ENCODE results near the gene EML6.

The EML6 gene

GRCh38 chr2:54772531-54772930 is 49.1 kb downstream of the EML6 start:
- Histone ChIP-seq H3K36me3 (ENCODE audit: control insufficient read depth in 4 of 4, insufficient read depth in 4 of 4, low read length in 3 of 4) (no peaks in the 10 kb centered on the region), H3K9me3 (ENCODE audit: control extremely low read depth in 1 of 5, control insufficient read depth in 4 of 5, insufficient read depth in 2 of 5, low read depth in 1 of 5, low read length in 4 of 5) (peaks cover 4 to 14% (median 5%) of the 10 kb centered on the region in 5 experiments), H3K27ac (ENCODE audit: insufficient read depth in 1 of 2, low read depth in 1 of 2, low read length in 2 of 2, poor library complexity in 1 of 2, severe bottlenecking in 2 of 2) (no peak overlapping the region), H3K4me3 (ENCODE audit: control insufficient read depth in 1 of 7, extremely low read depth in 1 of 7, insufficient read depth in 4 of 7, low read depth in 2 of 7, low read length in 6 of 7) (no peak overlapping the region), H3K27me3 (replicated peaks in 2 of 5; ENCODE audit: control insufficient read depth in 4 of 5, insufficient read depth in 5 of 5, low read length in 4 of 5) (no peaks in the 10 kb centered on the region), H3K4me1 (ENCODE audit: control extremely low read depth in 1 of 4, control insufficient read depth in 4 of 4, insufficient read depth in 4 of 4, low read length in 3 of 4) (no peaks in the 10 kb centered on the region)
- WGBS (ENCODE audit: insufficient coverage) = 100% methylated on average over 3 of the region's 4 CpGs
- ChIA-PET CTCF (interaction anchor here (1.0 to 1.1 kb wide), 2 partner anchors 11 to 14 kb away, joined by 3 read pairs; no protein-coding TSS in a partner anchor), POLR2A (no interaction called here)
- no peak for DNase-seq

GRCh38 chr2:54773233-54773632 is 49.8 kb downstream of the EML6 start:
- Histone ChIP-seq H3K27ac (ENCODE audit: insufficient read depth in 1 of 2, low read depth in 1 of 2, low read length in 2 of 2, poor library complexity in 1 of 2, severe bottlenecking in 2 of 2) (no peak overlapping the region), H3K9me3 (ENCODE audit: control extremely low read depth in 1 of 5, control insufficient read depth in 4 of 5, insufficient read depth in 2 of 5, low read depth in 1 of 5, low read length in 4 of 5) (peaks cover 4 to 14% (median 5%) of the 10 kb centered on the region in 5 experiments), H3K27me3 (replicated peaks in 2 of 5; ENCODE audit: control insufficient read depth in 4 of 5, insufficient read depth in 5 of 5, low read length in 4 of 5) (no peaks in the 10 kb centered on the region), H3K4me3 (ENCODE audit: control insufficient read depth in 1 of 7, extremely low read depth in 1 of 7, insufficient read depth in 4 of 7, low read depth in 2 of 7, low read length in 6 of 7) (no peak overlapping the region), H3K4me1 (ENCODE audit: control extremely low read depth in 1 of 4, control insufficient read depth in 4 of 4, insufficient read depth in 4 of 4, low read length in 3 of 4) (no peaks in the 10 kb centered on the region), H3K36me3 (ENCODE audit: control insufficient read depth in 4 of 4, insufficient read depth in 4 of 4, low read length in 3 of 4) (no peaks in the 10 kb centered on the region)
- ChIA-PET CTCF (interaction anchor here (1.1 kb wide), 2 partner anchors 14 to 24 kb away, joined by 3 read pairs; no protein-coding TSS in a partner anchor), POLR2A (no interaction called here)
- no peak for DNase-seq
- WGBS (ENCODE audit: insufficient coverage) = 100% methylated on average over 3 of the region's 3 CpGs

- Histone ChIP-seq H3K4me1 (ENCODE audit: control extremely low read depth in 1 of 4, control insufficient read depth in 4 of 4, insufficient read depth in 4 of 4, low read length in 3 of 4) (no peaks in the 10 kb centered on the region), H3K36me3 (ENCODE audit: control insufficient read depth in 4 of 4, insufficient read depth in 4 of 4, low read length in 3 of 4) (no peaks in the 10 kb centered on the region), H3K4me3 (ENCODE audit: control insufficient read depth in 1 of 7, extremely low read depth in 1 of 7, insufficient read depth in 4 of 7, low read depth in 2 of 7, low read length in 6 of 7) (no peak overlapping the region), H3K27me3 (replicated peaks in 2 of 5; ENCODE audit: control insufficient read depth in 4 of 5, insufficient read depth in 5 of 5, low read length in 4 of 5) (no peaks in the 10 kb centered on the region), H3K9me3 (ENCODE audit: control extremely low read depth in 1 of 5, control insufficient read depth in 4 of 5, insufficient read depth in 2 of 5, low read depth in 1 of 5, low read length in 4 of 5) (peaks cover 4 to 14% (median 5%) of the 10 kb centered on the region in 5 experiments), H3K27ac (ENCODE audit: insufficient read depth in 1 of 2, low read depth in 1 of 2, low read length in 2 of 2, poor library complexity in 1 of 2, severe bottlenecking in 2 of 2) (no peak overlapping the region)
- ChIA-PET CTCF (interaction anchor here (1.1 kb wide), 1 partner anchor 23 kb away, joined by 3 read pairs; no protein-coding TSS in a partner anchor), POLR2A (no interaction called here)
- 94% methylated on average over 2 of the region's 2 CpGs for WGBS (ENCODE audit: insufficient coverage)
- no peak for DNase-seq
Measured at GRCh38 chr2:54773838-54774237, 50.4 kb downstream of the EML6 start.

GRCh38 chr2:54775710-54776109 is 52.2 kb downstream of the EML6 start:
- Histone ChIP-seq H3K4me3 (ENCODE audit: control insufficient read depth in 1 of 7, extremely low read depth in 1 of 7, insufficient read depth in 4 of 7, low read depth in 2 of 7, low read length in 6 of 7) (no peak overlapping the region), H3K27ac (ENCODE audit: insufficient read depth in 1 of 2, low read depth in 1 of 2, low read length in 2 of 2, poor library complexity in 1 of 2, severe bottlenecking in 2 of 2) (no peak overlapping the region), H3K4me1 (ENCODE audit: control extremely low read depth in 1 of 4, control insufficient read depth in 4 of 4, insufficient read depth in 4 of 4, low read length in 3 of 4) (no peaks in the 10 kb centered on the region), H3K9me3 (ENCODE audit: control extremely low read depth in 1 of 5, control insufficient read depth in 4 of 5, insufficient read depth in 2 of 5, low read depth in 1 of 5, low read length in 4 of 5) (peaks cover 4 to 14% (median 5%) of the 10 kb centered on the region in 5 experiments), H3K27me3 (replicated peaks in 2 of 5; ENCODE audit: control insufficient read depth in 4 of 5, insufficient read depth in 5 of 5, low read length in 4 of 5) (no peaks in the 10 kb centered on the region), H3K36me3 (ENCODE audit: control insufficient read depth in 4 of 4, insufficient read depth in 4 of 4, low read length in 3 of 4) (no peaks in the 10 kb centered on the region)
- DNase-seq = peak in 2 of 3 donors; percentile 41 to 43
- ChIA-PET POLR2A (no interaction called here), CTCF (no interaction called here)

GRCh38 chr2:54776494-54776893 is 53.0 kb downstream of the EML6 start:
- no CpG with 5 or more reads among the region's 2 CpGs for WGBS (ENCODE audit: insufficient coverage)
- Histone ChIP-seq H3K27me3 (replicated peaks in 2 of 5; ENCODE audit: control insufficient read depth in 4 of 5, insufficient read depth in 5 of 5, low read length in 4 of 5) (no peaks in the 10 kb centered on the region), H3K4me1 (ENCODE audit: control extremely low read depth in 1 of 4, control insufficient read depth in 4 of 4, insufficient read depth in 4 of 4, low read length in 3 of 4) (no peaks in the 10 kb centered on the region), H3K27ac (ENCODE audit: insufficient read depth in 1 of 2, low read depth in 1 of 2, low read length in 2 of 2, poor library complexity in 1 of 2, severe bottlenecking in 2 of 2) (no peak overlapping the region), H3K36me3 (ENCODE audit: control insufficient read depth in 4 of 4, insufficient read depth in 4 of 4, low read length in 3 of 4) (no peaks in the 10 kb centered on the region), H3K4me3 (ENCODE audit: control insufficient read depth in 1 of 7, extremely low read depth in 1 of 7, insufficient read depth in 4 of 7, low read depth in 2 of 7, low read length in 6 of 7) (no peak overlapping the region), H3K9me3 (ENCODE audit: control extremely low read depth in 1 of 5, control insufficient read depth in 4 of 5, insufficient read depth in 2 of 5, low read depth in 1 of 5, low read length in 4 of 5) (peaks cover 4 to 14% (median 5%) of the 10 kb centered on the region in 5 experiments)
- ChIA-PET POLR2A (no interaction called here), CTCF (interaction anchor here (0.5 kb wide), 1 partner anchor 19 kb away, joined by 3 read pairs; no protein-coding TSS in a partner anchor)
- no peak for DNase-seq

- no peaks in the 10 kb centered on the region for H3K9me3 ChIP-seq (ENCODE audit: control extremely low read depth in 1 of 5, control insufficient read depth in 4 of 5, insufficient read depth in 2 of 5, low read depth in 1 of 5, low read length in 4 of 5)
- no peaks in the 10 kb centered on the region for H3K4me1 ChIP-seq (ENCODE audit: control extremely low read depth in 1 of 4, control insufficient read depth in 4 of 4, insufficient read depth in 4 of 4, low read length in 3 of 4)
- no peak overlapping the region for H3K4me3 ChIP-seq (ENCODE audit: control insufficient read depth in 1 of 7, extremely low read depth in 1 of 7, insufficient read depth in 4 of 7, low read depth in 2 of 7, low read length in 6 of 7)
- ChIA-PET POLR2A (no interaction called here), CTCF (no interaction called here)
- no peaks in the 10 kb centered on the region for H3K27me3 ChIP-seq (replicated peaks in 2 of 5; ENCODE audit: control insufficient read depth in 4 of 5, insufficient read depth in 5 of 5, low read length in 4 of 5)
- H3K36me3 ChIP-seq (ENCODE audit: control insufficient read depth in 4 of 4, insufficient read depth in 4 of 4, low read length in 3 of 4) = no peaks in the 10 kb centered on the region
- DNase-seq = no peak
- no peak overlapping the region for H3K27ac ChIP-seq (ENCODE audit: insufficient read depth in 1 of 2, low read depth in 1 of 2, low read length in 2 of 2, poor library complexity in 1 of 2, severe bottlenecking in 2 of 2)
- WGBS (ENCODE audit: insufficient coverage) = no CpG with 5 or more reads among the region's 3 CpGs
Measured at GRCh38 chr2:54783349-54783748, 59.9 kb downstream of the EML6 start.

- Histone ChIP-seq H3K4me1 (ENCODE audit: control extremely low read depth in 1 of 4, control insufficient read depth in 4 of 4, insufficient read depth in 4 of 4, low read length in 3 of 4) (no peaks in the 10 kb centered on the region), H3K36me3 (ENCODE audit: control insufficient read depth in 4 of 4, insufficient read depth in 4 of 4, low read length in 3 of 4) (no peaks in the 10 kb centered on the region), H3K27me3 (replicated peaks in 2 of 5; ENCODE audit: control insufficient read depth in 4 of 5, insufficient read depth in 5 of 5, low read length in 4 of 5) (no peaks in the 10 kb centered on the region), H3K4me3 (ENCODE audit: control insufficient read depth in 1 of 7, extremely low read depth in 1 of 7, insufficient read depth in 4 of 7, low read depth in 2 of 7, low read length in 6 of 7) (no peak overlapping the region), H3K27ac (ENCODE audit: insufficient read depth in 1 of 2, low read depth in 1 of 2, low read length in 2 of 2, poor library complexity in 1 of 2, severe bottlenecking in 2 of 2) (no peak overlapping the region), H3K9me3 (ENCODE audit: control extremely low read depth in 1 of 5, control insufficient read depth in 4 of 5, insufficient read depth in 2 of 5, low read depth in 1 of 5, low read length in 4 of 5) (no peaks in the 10 kb centered on the region)
- ChIA-PET POLR2A (no interaction called here), CTCF (no interaction called here)
- DNase-seq = no peak
- WGBS (ENCODE audit: insufficient coverage) = 97% methylated on average over 4 of the region's 4 CpGs
Measured at GRCh38 chr2:54787270-54787669, 63.8 kb downstream of the EML6 start.
